Gastrocnemius medialis (tissue), 4 donors: ENCODE data around the gene RBMX.

Source experiments
- POLR2A ChIP-seq, 2 donors: fragments of 450-650 bp; IDR thresholded peaks; one replicate each; pipeline ENCODE4 v1.6.1; 2017; ENCODE audit warnings: antibody characterized with exemption in 2 of 2, mild to moderate bottlenecking in 2 of 2, moderate library complexity in 2 of 2
- TF ChIP-seq, protein P1 (sequence below), 5 experiments: fragments of 450-650 bp in 3 of 5; fragments of 200-600 bp in 2 of 5; sonication (generic) in 2 of 5; IDR thresholded peaks in 4 of 5; conservative IDR thresholded peaks in 1 of 5; 1 replicate in 4 of 5; 2 replicates in 1 of 5; pipeline ENCODE4 v1.5.1; 2016 to 2019; ENCODE audit warnings: antibody characterized with exemption in 5 of 5, mild to moderate bottlenecking in 3 of 5, moderate library complexity in 3 of 5

DNA sequence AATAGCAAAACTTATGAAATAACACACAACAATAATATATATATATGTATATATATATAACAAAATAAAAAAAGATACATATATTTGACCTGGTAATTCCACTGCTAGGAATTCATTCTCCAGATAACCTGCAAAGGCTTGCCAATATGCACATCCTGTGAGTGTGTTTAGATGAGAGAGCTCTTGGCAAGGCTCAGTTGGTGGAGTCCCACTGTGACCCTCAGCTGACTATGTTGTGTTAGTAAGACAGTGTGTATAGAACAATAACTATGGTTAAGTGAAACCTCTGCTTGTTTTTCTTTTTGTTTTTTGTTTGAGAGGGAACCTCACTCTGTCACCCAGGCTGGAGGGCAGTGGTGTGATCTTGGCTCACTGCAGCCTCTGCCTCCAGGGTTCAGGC lies 39.5 kb upstream of the RBMX start:
- TF ChIP-seq, protein P1, sequence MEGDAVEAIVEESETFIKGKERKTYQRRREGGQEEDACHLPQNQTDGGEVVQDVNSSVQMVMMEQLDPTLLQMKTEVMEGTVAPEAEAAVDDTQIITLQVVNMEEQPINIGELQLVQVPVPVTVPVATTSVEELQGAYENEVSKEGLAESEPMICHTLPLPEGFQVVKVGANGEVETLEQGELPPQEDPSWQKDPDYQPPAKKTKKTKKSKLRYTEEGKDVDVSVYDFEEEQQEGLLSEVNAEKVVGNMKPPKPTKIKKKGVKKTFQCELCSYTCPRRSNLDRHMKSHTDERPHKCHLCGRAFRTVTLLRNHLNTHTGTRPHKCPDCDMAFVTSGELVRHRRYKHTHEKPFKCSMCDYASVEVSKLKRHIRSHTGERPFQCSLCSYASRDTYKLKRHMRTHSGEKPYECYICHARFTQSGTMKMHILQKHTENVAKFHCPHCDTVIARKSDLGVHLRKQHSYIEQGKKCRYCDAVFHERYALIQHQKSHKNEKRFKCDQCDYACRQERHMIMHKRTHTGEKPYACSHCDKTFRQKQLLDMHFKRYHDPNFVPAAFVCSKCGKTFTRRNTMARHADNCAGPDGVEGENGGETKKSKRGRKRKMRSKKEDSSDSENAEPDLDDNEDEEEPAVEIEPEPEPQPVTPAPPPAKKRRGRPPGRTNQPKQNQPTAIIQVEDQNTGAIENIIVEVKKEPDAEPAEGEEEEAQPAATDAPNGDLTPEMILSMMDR (IDR thresholded peaks at IDR 0.05 in 4 of 5, conservative IDR thresholded peaks at IDR 0.05 in 1 of 5) = no peak
- no peak for TF ChIP-seq POLR2A (IDR thresholded peaks at IDR 0.05)
